OCI-LY3 (cell line): Measurements from ENCODE around the gene ADCY9.

ENCODE experiments used
- H2AFZ ChIP-seq: fragments of 200-600, 300-600 bp; shearing (Covaris generic); 2 replicates; pipeline ENCODE4 v1.6.0; 2014; ENCODE audit warnings: antibody characterized with exemption, low read depth, low read length
- H3K27ac ChIP-seq: fragments of 200-600, 300-600 bp; sonication (generic); 2 replicates; pipeline ENCODE4 v1.5.1; 2014; ENCODE audit warnings: mild to moderate bottlenecking, low read length, moderate library complexity, mixed read lengths
- H3K27me3 ChIP-seq: fragments of 200-600, 300-600 bp; sonication (generic); 2 replicates; pipeline ENCODE4 v1.6.1; 2014; ENCODE audit warnings: low read depth, low read length, mixed read lengths
- H3K36me3 ChIP-seq: fragments of 200-600, 300-600 bp; sonication (generic); replicated peaks from 2 replicates; pipeline ENCODE3; 2014; ENCODE audit warnings: low read depth, low read length, mixed read lengths
- H3K4me1 ChIP-seq: fragments of 300-600, 200-600 bp; sonication (generic); 2 replicates; pipeline ENCODE4 v1.6.1; 2014; ENCODE audit warnings: low read length, mixed read lengths
- H3K4me2 ChIP-seq: fragments of 200-600, 300-600 bp; sonication (generic); 2 replicates; pipeline ENCODE4 v1.6.1; 2014; ENCODE audit warnings: low read length, mixed read lengths
- H3K4me3 ChIP-seq: fragments of 300-600, 200-600 bp; sonication (generic); 2 replicates; pipeline ENCODE4 v1.5.1; 2014; ENCODE audit warnings: antibody characterized with exemption, mild to moderate bottlenecking, low read length, moderate library complexity
- H3K79me2 ChIP-seq: fragments of 300-600, 200-600 bp; shearing (Covaris generic); 2 replicates; pipeline ENCODE4 v1.6.1; 2014; ENCODE audit warnings: mild to moderate bottlenecking, low read length, mixed read lengths
- H3K9ac ChIP-seq: fragments of 300-600, 200-600 bp; shearing (Covaris generic); 2 replicates; pipeline ENCODE4 v1.6.0; 2014; ENCODE audit warnings: mild to moderate bottlenecking, low read length, moderate library complexity
- H3K9me3 ChIP-seq: fragments of 200-600, 300-600 bp; shearing (Covaris generic); 2 replicates; pipeline ENCODE4 v1.6.1; 2014; ENCODE audit warnings: low read length, mixed read lengths; ENCODE audit not compliant: insufficient read depth
- H4K20me1 ChIP-seq: fragments of 200-600, 300-600 bp; sonication (generic); 2 replicates; pipeline ENCODE4 v1.6.1; 2016; ENCODE audit warnings: low read length, mixed read lengths; ENCODE audit not compliant: insufficient read depth
- EZH2phosphoT487 ChIP-seq: fragments of 200-600 bp; shearing (Covaris generic); IDR thresholded peaks from 2 replicates; pipeline ENCODE4 v1.6.1; 2018; ENCODE audit warnings: antibody characterized with exemption, mixed run types, low read depth
- TF ChIP-seq, protein P1 (sequence below): fragments of 200-600, 300-600 bp; sonication (generic); IDR thresholded peaks from 2 replicates; pipeline ENCODE4 v1.5.1; 2014; ENCODE audit warnings: antibody characterized with exemption, low read length, low read depth

Gene ADCY9

GRCh38 chr16:3938843-3939624, 177.2 kb downstream of the ADCY9 start:
- Histone ChIP-seq H3K27ac (no peak overlapping the region), H3K9me3 (no peaks in the 10 kb centered on the region), H3K36me3 (no peaks in the 10 kb centered on the region), H3K27me3 (no peaks in the 10 kb centered on the region), H3K4me2 (peak overlapping the region; percentile 6), H3K79me2 (no peaks in the 10 kb centered on the region), H3K4me1 (no peaks in the 10 kb centered on the region), H4K20me1 (no peaks in the 10 kb centered on the region), H2AFZ (no peak overlapping the region), H3K4me3 (no peak overlapping the region), H3K9ac (no peak overlapping the region)
- TF ChIP-seq, protein P1, sequence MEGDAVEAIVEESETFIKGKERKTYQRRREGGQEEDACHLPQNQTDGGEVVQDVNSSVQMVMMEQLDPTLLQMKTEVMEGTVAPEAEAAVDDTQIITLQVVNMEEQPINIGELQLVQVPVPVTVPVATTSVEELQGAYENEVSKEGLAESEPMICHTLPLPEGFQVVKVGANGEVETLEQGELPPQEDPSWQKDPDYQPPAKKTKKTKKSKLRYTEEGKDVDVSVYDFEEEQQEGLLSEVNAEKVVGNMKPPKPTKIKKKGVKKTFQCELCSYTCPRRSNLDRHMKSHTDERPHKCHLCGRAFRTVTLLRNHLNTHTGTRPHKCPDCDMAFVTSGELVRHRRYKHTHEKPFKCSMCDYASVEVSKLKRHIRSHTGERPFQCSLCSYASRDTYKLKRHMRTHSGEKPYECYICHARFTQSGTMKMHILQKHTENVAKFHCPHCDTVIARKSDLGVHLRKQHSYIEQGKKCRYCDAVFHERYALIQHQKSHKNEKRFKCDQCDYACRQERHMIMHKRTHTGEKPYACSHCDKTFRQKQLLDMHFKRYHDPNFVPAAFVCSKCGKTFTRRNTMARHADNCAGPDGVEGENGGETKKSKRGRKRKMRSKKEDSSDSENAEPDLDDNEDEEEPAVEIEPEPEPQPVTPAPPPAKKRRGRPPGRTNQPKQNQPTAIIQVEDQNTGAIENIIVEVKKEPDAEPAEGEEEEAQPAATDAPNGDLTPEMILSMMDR, result peak; percentile 81
- TF ChIP-seq EZH2phosphoT487, result no peak

GRCh38 chr16:3938471-3938842, 177.8 kb downstream of the ADCY9 start:
- Histone ChIP-seq H3K9ac (no peak overlapping the region), H3K9me3 (no peaks in the 10 kb centered on the region), H3K36me3 (no peaks in the 10 kb centered on the region), H3K4me3 (no peak overlapping the region), H3K4me2 (no peak overlapping the region), H3K27ac (no peak overlapping the region), H3K79me2 (no peaks in the 10 kb centered on the region), H2AFZ (no peak overlapping the region), H3K27me3 (no peaks in the 10 kb centered on the region), H3K4me1 (no peaks in the 10 kb centered on the region), H4K20me1 (no peaks in the 10 kb centered on the region)
- TF ChIP-seq EZH2phosphoT487, result no peak
- TF ChIP-seq, protein P1, result no peak

GRCh38 chr16:3937066-3937875, 179.0 kb downstream of the ADCY9 start:
- Histone ChIP-seq H3K36me3 (no peaks in the 10 kb centered on the region), H3K4me2 (no peak overlapping the region), H3K27me3 (no peaks in the 10 kb centered on the region), H4K20me1 (no peaks in the 10 kb centered on the region), H3K4me1 (no peaks in the 10 kb centered on the region), H3K9ac (no peak overlapping the region), H2AFZ (no peak overlapping the region), H3K27ac (no peak overlapping the region), H3K79me2 (no peaks in the 10 kb centered on the region), H3K9me3 (no peaks in the 10 kb centered on the region), H3K4me3 (no peak overlapping the region)
- TF ChIP-seq, protein P1, result no peak
- no peak for TF ChIP-seq EZH2phosphoT487

DNA sequence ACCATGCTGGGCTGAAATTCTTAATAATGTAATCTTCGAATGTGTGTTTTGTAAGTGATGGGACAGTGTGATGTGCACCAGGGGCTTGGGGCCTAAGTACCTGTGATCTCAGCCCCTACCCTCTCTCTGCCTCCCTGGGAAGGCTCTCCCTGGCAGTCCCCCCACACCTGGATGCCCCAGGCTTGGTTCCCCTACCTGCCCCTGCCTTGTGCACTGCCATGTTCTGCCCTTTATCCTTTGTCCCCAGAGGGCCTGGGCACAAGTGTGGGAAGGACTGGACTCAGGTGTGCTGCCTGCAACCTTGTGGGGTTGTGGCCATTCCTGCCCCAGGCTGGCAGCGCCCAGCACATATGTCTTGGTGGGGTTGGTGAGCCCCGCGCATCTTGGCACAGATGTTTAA, 180.3 kb downstream of the ADCY9 start:
- Histone ChIP-seq H3K36me3 (no peaks in the 10 kb centered on the region), H3K9me3 (no peaks in the 10 kb centered on the region), H3K4me3 (no peak overlapping the region), H3K4me1 (no peaks in the 10 kb centered on the region), H3K27ac (no peak overlapping the region), H2AFZ (no peak overlapping the region), H3K4me2 (no peak overlapping the region), H3K9ac (no peak overlapping the region), H3K27me3 (no peaks in the 10 kb centered on the region), H4K20me1 (no peaks in the 10 kb centered on the region), H3K79me2 (no peaks in the 10 kb centered on the region)
- TF ChIP-seq EZH2phosphoT487, result no peak
- TF ChIP-seq, protein P1, result no peak
